ENCODE data around the gene CHST12. TPM values are rescaled to one million over a fixed set of nuclear protein-coding genes. Genes with fewer than 3 reads are reported as not detected.
"Not testable (repeated sequence)": the region's sequence is repeated elsewhere in the genome, so short reads cannot be mapped to it uniquely, and the experiment has no call there.

Gene CHST12
- polyA plus RNA-seq, 1 donor from 2014 or later, result 6.4 TPM

DNA sequence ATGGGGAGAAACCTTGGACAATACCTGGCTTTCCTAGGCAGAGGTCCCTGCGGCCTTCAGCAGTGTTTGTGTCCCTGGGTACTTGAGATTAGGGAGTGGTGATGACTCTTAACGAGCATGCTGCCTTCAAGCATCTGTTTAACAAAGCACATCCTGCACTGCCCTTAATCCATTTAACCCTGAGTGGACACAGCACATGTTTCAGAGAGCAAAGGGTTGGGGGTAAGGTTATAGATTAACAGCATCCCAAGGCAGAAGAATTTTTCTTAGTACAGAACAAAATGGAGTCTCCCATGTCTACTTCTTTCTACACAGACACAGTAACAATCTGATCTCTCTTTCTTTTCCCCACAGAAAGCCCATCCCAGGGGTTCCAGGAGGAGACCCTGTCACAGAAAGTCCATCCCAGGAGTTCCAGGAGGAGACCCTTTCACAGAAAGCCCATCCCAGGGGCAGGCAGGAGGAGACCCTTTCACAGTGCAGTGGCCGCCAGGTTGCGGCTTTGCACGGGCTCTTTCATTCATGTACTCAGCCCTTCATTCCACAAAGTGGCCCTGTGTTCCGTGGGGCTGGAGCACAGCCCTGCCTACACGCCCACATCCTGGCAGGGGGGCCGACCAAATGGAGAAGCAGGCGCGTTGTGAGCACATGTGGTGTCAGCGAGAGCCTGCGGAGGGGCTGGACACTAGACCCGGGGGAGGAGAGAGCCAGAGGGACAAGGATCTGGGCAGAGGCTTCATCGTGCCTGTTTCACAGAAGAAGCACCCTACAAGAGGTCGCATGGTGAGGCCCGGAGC is 13.2 kb upstream of the CHST12 start:
- H3K4me3 ChIP-seq (ENCODE audit: low read length); H3K9ac ChIP-seq (ENCODE audit: low read length); H3K9me2 ChIP-seq (ENCODE audit: insufficient read depth, low read length); H3K27ac ChIP-seq (ENCODE audit: low read length); H3K36me3 ChIP-seq (ENCODE audit: insufficient read depth, low read length); H3K9me3 ChIP-seq (ENCODE audit: low read length); H3K27me3 ChIP-seq (ENCODE audit: insufficient read depth, low read depth, low read length); H3K4me2 ChIP-seq (ENCODE audit: low read length); H3F3A ChIP-seq (ENCODE audit: insufficient read depth, low read length, poor library complexity, severe bottlenecking); H2AFZ ChIP-seq (ENCODE audit: low read depth, low read length); H3K79me2 ChIP-seq (replicated peaks; ENCODE audit: insufficient read depth, low read length); H4K20me1 ChIP-seq (ENCODE audit: insufficient read depth): not testable (repeated sequence)

DNA sequence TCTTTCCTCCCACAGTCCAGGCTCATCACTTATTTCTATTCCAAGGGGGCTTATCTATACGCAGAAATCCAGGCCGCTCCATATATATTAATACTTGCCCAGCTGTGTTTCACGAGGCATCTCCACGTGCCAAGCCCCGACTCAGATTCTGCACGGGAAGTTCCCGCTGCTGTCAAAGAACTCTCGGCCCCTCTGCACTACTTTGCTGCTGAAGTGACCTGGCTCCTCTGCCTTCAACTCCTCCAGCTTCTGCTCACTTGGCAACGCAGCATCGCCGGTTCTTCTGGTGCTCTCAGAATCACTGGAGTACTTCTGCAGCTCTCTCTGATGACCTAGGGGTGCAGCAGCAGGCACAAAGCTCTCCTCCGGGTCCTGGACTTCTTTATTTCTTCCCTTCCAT is 9.7 kb upstream of the CHST12 start:
- Histone ChIP-seq H2AFZ (ENCODE audit: low read depth, low read length) (no peak overlapping the region), H3K36me3 (ENCODE audit: insufficient read depth, low read length) (no peaks in the 10 kb centered on the region), H4K20me1 (ENCODE audit: insufficient read depth) (no peaks in the 10 kb centered on the region), H3K4me3 (ENCODE audit: low read length) (no peak overlapping the region), H3K27ac (ENCODE audit: low read length) (no peak overlapping the region), H3K9ac (ENCODE audit: low read length) (no peak overlapping the region), H3K9me2 (ENCODE audit: insufficient read depth, low read length) (no peaks in the 10 kb centered on the region), H3K79me2 (replicated peaks; ENCODE audit: insufficient read depth, low read length) (no peaks in the 10 kb centered on the region), H3F3A (ENCODE audit: insufficient read depth, low read length, poor library complexity, severe bottlenecking) (no peaks in the 10 kb centered on the region), H3K9me3 (ENCODE audit: low read length) (no peaks in the 10 kb centered on the region), H3K27me3 (ENCODE audit: insufficient read depth, low read depth, low read length) (no peaks in the 10 kb centered on the region), H3K4me2 (ENCODE audit: low read length) (no peak overlapping the region)
- TF ChIP-seq EZH2 (IDR thresholded peaks at IDR 0.05; ENCODE audit: borderline replicate concordance, insufficient read depth, low read length, poor library complexity, severe bottlenecking), result no peak

GRCh38 chr7:2394566-2395082 is 8.8 kb upstream of the CHST12 start:
- H3K9me2 ChIP-seq (ENCODE audit: insufficient read depth, low read length), result no peaks in the 10 kb centered on the region
- H3K79me2 ChIP-seq (replicated peaks; ENCODE audit: insufficient read depth, low read length), result no peaks in the 10 kb centered on the region
- H3K27me3 ChIP-seq (ENCODE audit: insufficient read depth, low read depth, low read length), result no peaks in the 10 kb centered on the region
- no peak overlapping the region for H3K27ac ChIP-seq (ENCODE audit: low read length)
- no peaks in the 10 kb centered on the region for H3K36me3 ChIP-seq (ENCODE audit: insufficient read depth, low read length)
- no peaks in the 10 kb centered on the region for H3F3A ChIP-seq (ENCODE audit: insufficient read depth, low read length, poor library complexity, severe bottlenecking)
- H3K9me3 ChIP-seq (ENCODE audit: low read length), result no peaks in the 10 kb centered on the region
- no peaks in the 10 kb centered on the region for H4K20me1 ChIP-seq (ENCODE audit: insufficient read depth)
- H3K9ac ChIP-seq (ENCODE audit: low read length), result no peak overlapping the region
- H3K4me3 ChIP-seq (ENCODE audit: low read length), result no peak overlapping the region
- no peak for TF ChIP-seq POLR2AphosphoS5 (IDR thresholded peaks at IDR 0.05)
- no peak for TF ChIP-seq TAF1 (IDR thresholded peaks at IDR 0.05; ENCODE audit: low read depth)
- no peak overlapping the region for H2AFZ ChIP-seq (ENCODE audit: low read depth, low read length)
- H3K4me2 ChIP-seq (ENCODE audit: low read length), result no peak overlapping the region

DNA sequence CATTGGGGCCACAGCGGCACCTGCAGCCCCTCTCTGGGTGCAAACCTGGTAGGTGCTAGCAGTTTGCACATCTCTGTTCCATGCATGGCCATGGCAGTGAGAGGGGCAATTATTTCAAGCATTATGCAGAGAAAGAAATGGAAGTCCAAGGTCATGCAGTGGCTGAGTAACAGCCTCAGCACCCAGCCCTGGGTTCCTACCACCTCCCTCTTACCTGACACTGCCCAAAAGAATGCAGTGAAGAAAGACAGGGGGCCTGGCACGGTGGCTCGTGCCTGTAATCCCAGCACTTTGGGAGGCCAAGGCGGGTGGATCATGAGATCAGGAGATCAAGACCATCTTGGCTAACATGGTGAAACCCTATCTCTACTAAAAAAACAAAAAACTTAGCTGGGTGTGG is 4.9 kb upstream of the CHST12 start:
- Histone ChIP-seq H3K9me3 (ENCODE audit: low read length) (no peaks in the 10 kb centered on the region), H3K9me2 (ENCODE audit: insufficient read depth, low read length) (no peaks in the 10 kb centered on the region), H3K79me2 (replicated peaks; ENCODE audit: insufficient read depth, low read length) (no peaks in the 10 kb centered on the region), H3F3A (ENCODE audit: insufficient read depth, low read length, poor library complexity, severe bottlenecking) (no peaks in the 10 kb centered on the region), H3K27ac (ENCODE audit: low read length) (no peak overlapping the region), H2AFZ (ENCODE audit: low read depth, low read length) (no peak overlapping the region), H3K27me3 (ENCODE audit: insufficient read depth, low read depth, low read length) (no peaks in the 10 kb centered on the region), H3K9ac (ENCODE audit: low read length) (no peak overlapping the region), H3K4me3 (ENCODE audit: low read length) (no peak overlapping the region), H3K36me3 (ENCODE audit: insufficient read depth, low read length) (no peaks in the 10 kb centered on the region), H3K4me2 (ENCODE audit: low read length) (no peak overlapping the region), H4K20me1 (ENCODE audit: insufficient read depth) (no peaks in the 10 kb centered on the region)
- TF ChIP-seq RAD21 (conservative IDR thresholded peaks at IDR 0.05), result no peak
- no peak for TF ChIP-seq TAF1 (IDR thresholded peaks at IDR 0.05; ENCODE audit: low read depth)
- TF ChIP-seq, protein P1, sequence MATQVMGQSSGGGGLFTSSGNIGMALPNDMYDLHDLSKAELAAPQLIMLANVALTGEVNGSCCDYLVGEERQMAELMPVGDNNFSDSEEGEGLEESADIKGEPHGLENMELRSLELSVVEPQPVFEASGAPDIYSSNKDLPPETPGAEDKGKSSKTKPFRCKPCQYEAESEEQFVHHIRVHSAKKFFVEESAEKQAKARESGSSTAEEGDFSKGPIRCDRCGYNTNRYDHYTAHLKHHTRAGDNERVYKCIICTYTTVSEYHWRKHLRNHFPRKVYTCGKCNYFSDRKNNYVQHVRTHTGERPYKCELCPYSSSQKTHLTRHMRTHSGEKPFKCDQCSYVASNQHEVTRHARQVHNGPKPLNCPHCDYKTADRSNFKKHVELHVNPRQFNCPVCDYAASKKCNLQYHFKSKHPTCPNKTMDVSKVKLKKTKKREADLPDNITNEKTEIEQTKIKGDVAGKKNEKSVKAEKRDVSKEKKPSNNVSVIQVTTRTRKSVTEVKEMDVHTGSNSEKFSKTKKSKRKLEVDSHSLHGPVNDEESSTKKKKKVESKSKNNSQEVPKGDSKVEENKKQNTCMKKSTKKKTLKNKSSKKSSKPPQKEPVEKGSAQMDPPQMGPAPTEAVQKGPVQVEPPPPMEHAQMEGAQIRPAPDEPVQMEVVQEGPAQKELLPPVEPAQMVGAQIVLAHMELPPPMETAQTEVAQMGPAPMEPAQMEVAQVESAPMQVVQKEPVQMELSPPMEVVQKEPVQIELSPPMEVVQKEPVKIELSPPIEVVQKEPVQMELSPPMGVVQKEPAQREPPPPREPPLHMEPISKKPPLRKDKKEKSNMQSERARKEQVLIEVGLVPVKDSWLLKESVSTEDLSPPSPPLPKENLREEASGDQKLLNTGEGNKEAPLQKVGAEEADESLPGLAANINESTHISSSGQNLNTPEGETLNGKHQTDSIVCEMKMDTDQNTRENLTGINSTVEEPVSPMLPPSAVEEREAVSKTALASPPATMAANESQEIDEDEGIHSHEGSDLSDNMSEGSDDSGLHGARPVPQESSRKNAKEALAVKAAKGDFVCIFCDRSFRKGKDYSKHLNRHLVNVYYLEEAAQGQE (IDR thresholded peaks at IDR 0.05; ENCODE audit: borderline replicate concordance), result no peak
- no peak for TF ChIP-seq CTCF (IDR thresholded peaks at IDR 0.05; ENCODE audit: poor library complexity, severe bottlenecking)
- no peak for TF ChIP-seq MXI1 (conservative IDR thresholded peaks at IDR 0.05; ENCODE audit: poor library complexity, severe bottlenecking)
- TF ChIP-seq SMC3 (conservative IDR thresholded peaks at IDR 0.05; ENCODE audit: poor library complexity), result no peak
- no peak for TF ChIP-seq POLR2AphosphoS5 (IDR thresholded peaks at IDR 0.05)
- TF ChIP-seq EP300 (conservative IDR thresholded peaks at IDR 0.05; ENCODE audit: poor library complexity, severe bottlenecking), result no peak
- TF ChIP-seq EZH2 (IDR thresholded peaks at IDR 0.05; ENCODE audit: borderline replicate concordance, insufficient read depth, low read length, poor library complexity, severe bottlenecking), result no peak

Data from neural cell (in vitro differentiated cells).